IMR-90 (cell line): ENCODE results near the gene GATD1. TPM values are rescaled to one million over a fixed set of nuclear protein-coding genes. Genes with fewer than 3 reads are reported as not detected.

Experiments
- ATAC-seq: fragments of 200-7000 bp; cut with Tn5 transposase; 2 replicates; pipeline ENCODE4 v1.9.1; 2020; ENCODE audit warnings: low read depth, mild to moderate bottlenecking, moderate library complexity
- BruUV-seq: library from RNA; stranded (reverse); fragments of 400-500 nt; replicated peaks from 2 replicates; lab custom pipeline; 2021; lab: Mats Ljungman, UMichigan
- CTCF ChIA-PET: fragments of 300-600 bp; formaldehyde crosslinking; extraction: SDS; loops from one replicate; lab custom pipeline; 2021; ENCODE audit warnings: antibody characterized with exemption; lab: Yijun Ruan, JAX
- POLR2A ChIA-PET: fragments of 300-600 bp; sonication (Branson Sonifier 250); formaldehyde crosslinking; loops from one replicate; lab custom pipeline; 2022; ENCODE audit warnings: antibody characterized with exemption; ENCODE audit not compliant: unreplicated experiment; lab: Charles Lee
- DNase-seq: peaks from one replicate; pipeline ENCODE4 v3.0.0; 2013
- H2AFZ ChIP-seq: replicated peaks from 2 replicates; pipeline ENCODE3; 2013; ENCODE audit warnings: low read length, mild to moderate bottlenecking; ENCODE audit not compliant: poor library complexity
- H2AK5ac ChIP-seq: 2 replicates; pipeline ENCODE4 v1.6.1; 2013; ENCODE audit warnings: low read depth, low read length, inconsistent platforms
- H2AK9ac ChIP-seq: replicated peaks from 2 replicates; pipeline ENCODE3; 2013; ENCODE audit warnings: mild to moderate bottlenecking, low read depth, low read length, moderate library complexity; ENCODE audit not compliant: poor library complexity
- H2BK120ac ChIP-seq: 2 replicates; pipeline ENCODE4 v1.6.1; 2013; ENCODE audit warnings: low read depth, low read length, inconsistent platforms
- H2BK15ac ChIP-seq: 3 replicates; pipeline ENCODE4 v1.6.1; 2013; ENCODE audit warnings: low read depth, low read length, inconsistent platforms
- H2BK20ac ChIP-seq: 2 replicates; pipeline ENCODE4 v1.6.1; 2013; ENCODE audit warnings: low read depth, mild to moderate bottlenecking, inconsistent platforms, low read length, moderate library complexity
- H2BK5ac ChIP-seq: 2 replicates; pipeline ENCODE4 v1.6.1; 2013; ENCODE audit warnings: mild to moderate bottlenecking, low read depth, low read length, inconsistent platforms; ENCODE audit not compliant: poor library complexity, severe bottlenecking
- H3K14ac ChIP-seq: replicated peaks from 2 replicates; pipeline ENCODE4 v1.6.1; 2013; ENCODE audit warnings: low read depth, low read length, inconsistent platforms
- H3K18ac ChIP-seq: 2 replicates; pipeline ENCODE4 v1.6.1; 2013; ENCODE audit warnings: low read depth, low read length, control low read depth
- H3K23ac ChIP-seq: 2 replicates; pipeline ENCODE4 v1.6.1; 2013; ENCODE audit warnings: low read depth, low read length, inconsistent platforms
- H3K27ac ChIP-seq: 2 replicates; pipeline ENCODE4 v1.5.1; 2013; ENCODE audit warnings: mild to moderate bottlenecking, control low read depth, low read length; ENCODE audit not compliant: insufficient read depth
- H3K27me3 ChIP-seq: 2 replicates; pipeline ENCODE4 v1.6.1; 2013; ENCODE audit warnings: low read length; ENCODE audit not compliant: control insufficient read depth, insufficient read depth
- H3K36me3 ChIP-seq: 2 replicates; pipeline ENCODE4 v1.6.1; 2013; ENCODE audit warnings: low read length, mixed read lengths; ENCODE audit not compliant: control insufficient read depth, insufficient read depth
- H3K4ac ChIP-seq: 2 replicates; pipeline ENCODE4 v1.6.1; 2013; ENCODE audit warnings: low read depth, low read length, inconsistent platforms
- H3K4me1 ChIP-seq: 2 replicates; pipeline ENCODE4 v1.6.1; 2013; ENCODE audit warnings: low read length, mixed read lengths; ENCODE audit not compliant: control insufficient read depth, insufficient read depth
- H3K4me2 ChIP-seq: 2 replicates; pipeline ENCODE4 v1.6.1; 2013; ENCODE audit warnings: low read depth, mild to moderate bottlenecking, control low read depth, low read length, moderate library complexity
- H3K4me3 ChIP-seq: 2 replicates; pipeline ENCODE4 v1.5.1; 2013; ENCODE audit warnings: low read depth, mild to moderate bottlenecking, control low read depth, low read length, moderate library complexity; ENCODE audit not compliant: insufficient read depth
- H3K56ac ChIP-seq: 2 replicates; pipeline ENCODE4 v1.6.1; 2013; ENCODE audit warnings: low read length, inconsistent platforms; ENCODE audit not compliant: insufficient read depth; ENCODE audit errors: extremely low read depth
- H3K79me1 ChIP-seq, 2 experiments: 2 replicates each; pipeline ENCODE4 v1.6.1; 2013; ENCODE audit warnings: low read length in 2 of 2, inconsistent platforms in 1 of 2, low read depth in 1 of 2
- H3K9ac ChIP-seq: 2 replicates; pipeline ENCODE4 v1.6.1; 2013; ENCODE audit warnings: low read depth, low read length, control low read depth
- H3K9me1 ChIP-seq: 2 replicates; pipeline ENCODE4 v1.6.1; 2013; ENCODE audit warnings: low read length, inconsistent platforms; ENCODE audit not compliant: insufficient read depth
- H3K9me3 ChIP-seq: 2 replicates; pipeline ENCODE4 v1.6.1; 2013; ENCODE audit warnings: low read length; ENCODE audit not compliant: control insufficient read depth, insufficient read depth
- H4K20me1 ChIP-seq: 2 replicates; pipeline ENCODE4 v1.6.1; 2013; ENCODE audit warnings: low read length, inconsistent platforms; ENCODE audit not compliant: insufficient read depth
- H4K5ac ChIP-seq: 2 replicates; pipeline ENCODE4 v1.6.1; 2013; ENCODE audit warnings: mild to moderate bottlenecking, low read depth, low read length, control low read depth
- H4K8ac ChIP-seq, 2 experiments: 2 replicates each; pipeline ENCODE4 v1.6.1; 2013; ENCODE audit warnings: low read depth in 2 of 2, low read length in 2 of 2, control low read depth in 1 of 2, inconsistent platforms in 1 of 2
- H4K91ac ChIP-seq: 2 replicates; pipeline ENCODE4 v1.6.1; 2013; ENCODE audit warnings: low read depth, low read length, inconsistent platforms; ENCODE audit not compliant: insufficient read depth
- BHLHE40 ChIP-seq: fragments of 150-350 bp; IDR thresholded peaks from 2 replicates; pipeline ENCODE4 v1.6.1; 2016; ENCODE audit warnings: mild to moderate bottlenecking, low read depth, low read length
- MAFK ChIP-seq: IDR thresholded peaks from 2 replicates; pipeline ENCODE4 v1.6.1; 2012; ENCODE audit warnings: low read depth, low read length, improper control_type of control experiment
- POLR2A ChIP-seq: IDR thresholded peaks from 2 replicates; pipeline ENCODE4 v1.6.1; 2012; ENCODE audit warnings: mild to moderate bottlenecking, low read depth, low read length
- RFX5 ChIP-seq: IDR thresholded peaks from 2 replicates; pipeline ENCODE4 v1.8.0; 2012; ENCODE audit warnings: low read depth, mild to moderate bottlenecking, low read length, moderate library complexity
- WGBS, 2 experiments: methylation state at CpG; one replicate each; pipeline versions ENCODE4 v1.1.5 to v1.1.7; 2013; ENCODE audit warnings: missing lambda C conversion rate in 2 of 2; ENCODE audit not compliant: insufficient read length in 1 of 2; ENCODE audit errors: extremely low coverage in 2 of 2; 5-methylcytosine and 5-hydroxymethylcytosine counted together
- dilution Hi-C: fragments of 300-500 bp; cut with HindIII; formaldehyde crosslinking; loops from one replicate; pipeline ENCODE4 v1.14.3; 2018; ENCODE audit warnings: low sequenced_read_pairs; ENCODE audit not compliant: unreplicated experiment
- in situ Hi-C: fragments of 300-500 bp; cut with MboI; formaldehyde crosslinking; loops from 3 replicates; pipeline ENCODE4 v1.14.3; 2019; ENCODE audit warnings: low sequenced_read_pairs, inconsistent platforms, mixed read lengths
- intact Hi-C: fragments of 100-400 bp; cut with micrococcal nuclease; formaldehyde crosslinking; loops from 2 replicates; pipeline ENCODE4 v1.10.0; 2022
- polyA plus RNA-seq, 3 experiments: library from polyadenylated mRNA; depleted of rRNA; stranded (reverse); fragments of >200 nt; gene quantifications; 2 replicates each; pipeline ENCODE4 v1.2.3, GENCODE V29; 2012; ENCODE audit warnings: low replicate concordance in 1 of 3
- total RNA-seq: library from RNA; depleted of rRNA; stranded (reverse); fragments of >200 nt; gene quantifications from 2 replicates; pipeline ENCODE4 v1.2.3, GENCODE V29; 2012
- TF ChIP-seq, protein P1 (sequence below): fragments of 150-350 bp; IDR thresholded peaks from 2 replicates; pipeline ENCODE4 v1.6.1; 2017; ENCODE audit warnings: mild to moderate bottlenecking, antibody characterized with exemption, low read length, low read depth

The GATD1 gene
- total and polyA plus RNA-seq, 2 of the 4 experiments (the other 2 are of a cell fraction): 3.0 to 52.5 TPM

DNA sequence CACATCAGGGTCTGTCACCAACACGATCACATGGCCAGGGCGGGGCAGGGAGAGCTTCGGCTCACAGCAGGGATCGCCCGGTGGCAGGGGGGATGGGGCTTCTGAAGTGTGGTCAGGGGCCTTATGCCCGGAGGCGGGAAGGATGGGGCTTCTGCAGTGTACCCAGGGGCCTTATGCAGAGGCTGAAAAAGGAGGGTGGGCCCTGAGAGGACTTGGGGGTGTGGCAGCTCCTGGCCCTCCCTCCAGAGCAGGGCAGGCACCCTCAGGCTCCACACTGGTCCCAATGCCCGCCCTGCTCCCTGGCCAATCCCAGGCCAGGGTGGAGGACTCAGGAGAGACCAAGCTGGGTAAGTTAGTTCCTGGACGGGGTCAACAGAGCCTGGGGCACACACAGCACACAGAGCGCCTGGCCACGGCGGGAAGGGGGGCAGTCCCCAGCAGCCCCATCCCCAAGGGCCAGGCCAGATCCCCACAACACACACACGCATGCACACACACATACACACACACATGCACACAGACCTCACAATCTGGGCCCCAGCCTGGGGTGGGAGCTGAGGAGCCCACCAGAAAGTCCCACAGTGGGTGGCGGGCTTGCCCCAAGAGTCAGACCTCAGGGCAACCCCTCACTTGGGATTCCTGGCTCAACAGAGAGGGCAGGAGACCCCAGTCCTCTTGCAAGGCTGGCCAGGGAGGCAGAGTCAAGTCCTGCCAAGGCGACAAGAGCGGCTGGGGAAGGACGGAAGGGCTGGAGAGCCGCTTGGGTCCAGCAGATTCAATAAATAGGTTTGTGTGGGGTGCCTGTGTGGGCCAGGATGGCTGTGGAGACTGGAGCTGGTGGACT lies 13.7 kb upstream of the GATD1 start:
- H3K9me3 ChIP-seq: no peaks in the 10 kb centered on the region
- no peaks in the 10 kb centered on the region for H3K27me3 ChIP-seq
- H3K23ac ChIP-seq: no peak overlapping the region
- in situ Hi-C loops (no loop called here), intact Hi-C loops (no loop called here), dilution Hi-C loops (no loop called here)
- H2BK15ac ChIP-seq: no peak overlapping the region
- CTCF ChIA-PET: no interaction called here
- TF ChIP-seq, protein P1, sequence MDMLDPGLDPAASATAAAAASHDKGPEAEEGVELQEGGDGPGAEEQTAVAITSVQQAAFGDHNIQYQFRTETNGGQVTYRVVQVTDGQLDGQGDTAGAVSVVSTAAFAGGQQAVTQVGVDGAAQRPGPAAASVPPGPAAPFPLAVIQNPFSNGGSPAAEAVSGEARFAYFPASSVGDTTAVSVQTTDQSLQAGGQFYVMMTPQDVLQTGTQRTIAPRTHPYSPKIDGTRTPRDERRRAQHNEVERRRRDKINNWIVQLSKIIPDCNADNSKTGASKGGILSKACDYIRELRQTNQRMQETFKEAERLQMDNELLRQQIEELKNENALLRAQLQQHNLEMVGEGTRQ: no peak
- TF ChIP-seq BHLHE40 (no peak), RFX5 (no peak), MAFK (no peak), POLR2A (no peak)
- no peak overlapping the region for H4K91ac ChIP-seq
- WGBS, 2 experiments: 28% methylated on average over 5 of the region's 18 CpGs; no CpG with 5 or more reads in 1 of the 2 experiments
- no peak overlapping the region for H4K5ac ChIP-seq
- peaks cover 7% of the 10 kb centered on the region for H3K4me1 ChIP-seq
- H3K4me3 ChIP-seq: no peak overlapping the region
- H3K14ac ChIP-seq: no peak overlapping the region
- H2AK5ac ChIP-seq: peak overlapping the region; percentile 16
- no peak overlapping the region for H3K18ac ChIP-seq
- 0 out of 2 replicates have a peak, but pooled peaks cover 3% of the 10 kb centered on the region for H3K9me1 ChIP-seq
- no peak overlapping the region for H2AFZ ChIP-seq
- H3K36me3 ChIP-seq: peaks cover 23% of the 10 kb centered on the region; the same call in 1 of the 2 replicates
- H3K27ac ChIP-seq: no peak overlapping the region
- no peak overlapping the region for H3K9ac ChIP-seq
- peaks cover 0 to 21% of the 10 kb centered on the region in 2 experiments; a peak in 2 of 4 replicates for H3K79me1 ChIP-seq
- no peak overlapping the region for H3K4me2 ChIP-seq
- H2AK9ac ChIP-seq: peak overlapping the region; percentile 42
- POLR2A ChIA-PET: no interaction called here
- H4K8ac ChIP-seq: no peak overlapping the region
- ATAC-seq (peak; percentile 64), DNase-seq (no peak)
- no peak overlapping the region for H2BK20ac ChIP-seq
- no peaks in the 10 kb centered on the region; the same call in 1 of the 2 replicates for H4K20me1 ChIP-seq
- no peak overlapping the region for H3K56ac ChIP-seq
- no TSS peak for BruUV-seq
- no peak overlapping the region for H3K4ac ChIP-seq
- H2BK120ac ChIP-seq: no peak overlapping the region
- H2BK5ac ChIP-seq: no peak overlapping the region
